ENCODE results near the gene HIPK4. TPM values are rescaled to one million over a fixed set of nuclear protein-coding genes. Genes with fewer than 3 reads are reported as not detected.

HIPK4 gene
- polyA plus RNA-seq, 2 of the 4 experiments (the other 2 are of a cell fraction), result 0.18 to 0.25 TPM

Small RNAs within 50 kb of the gene (small RNA-seq; reads per million reads assigned to genes)
- gene MIR6796, result 0 reads per million in 6 experiments
- 0 reads per million in 6 experiments for gene RF00019

Other genes with a start within 250 kb of the HIPK4 start
- gene MAP3K10, start 198.8 kb downstream of the HIPK4 start, polyA plus RNA-seq (2011; rRNA removed), result 6.0 and 6.6 TPM in 2 replicates
- 15.0 to 21.0 TPM (median 19.5 TPM) in 3 replicates for gene MAP3K10, start 198.8 kb downstream of the HIPK4 start, polyA plus RNA-seq (2017; fragmentation: RNase III; extraction: RNeasy Plus Mini Kit Qiagen cat#74134 plus additional on column Dnase treatment)
- gene TTC9B, start 171.8 kb downstream of the HIPK4 start, polyA plus RNA-seq (2011; rRNA removed), result not detected in 2 replicates
- gene TTC9B, start 171.8 kb downstream of the HIPK4 start, polyA plus RNA-seq (2017; fragmentation: RNase III; extraction: RNeasy Plus Mini Kit Qiagen cat#74134 plus additional on column Dnase treatment), result 0.04 TPM in 1 of 3 replicates, not detected in the others
- 0.10 and 0.17 TPM in 2 replicates for gene CCNP, start 163.5 kb downstream of the HIPK4 start, polyA plus RNA-seq (2011; rRNA removed)
- gene CCNP, start 163.5 kb downstream of the HIPK4 start, polyA plus RNA-seq (2017; fragmentation: RNase III; extraction: RNeasy Plus Mini Kit Qiagen cat#74134 plus additional on column Dnase treatment), result 0.13 to 0.16 TPM (median 0.15 TPM) in 3 replicates
- gene AKT2, start 104.8 kb downstream of the HIPK4 start, polyA plus RNA-seq (2011; rRNA removed), result 159 and 180 TPM in 2 replicates
- 125 to 136 TPM (median 132 TPM) in 3 replicates for gene AKT2, start 104.8 kb downstream of the HIPK4 start, polyA plus RNA-seq (2017; fragmentation: RNase III; extraction: RNeasy Plus Mini Kit Qiagen cat#74134 plus additional on column Dnase treatment)
- 32.8 and 39.8 TPM in 2 replicates for gene C19orf47, start 41.8 kb downstream of the HIPK4 start, polyA plus RNA-seq (2011; rRNA removed)
- 22.1 to 25.7 TPM (median 25.2 TPM) in 3 replicates for gene C19orf47, start 41.8 kb downstream of the HIPK4 start, polyA plus RNA-seq (2017; fragmentation: RNase III; extraction: RNeasy Plus Mini Kit Qiagen cat#74134 plus additional on column Dnase treatment)
- gene PLD3, start 41.5 kb downstream of the HIPK4 start, polyA plus RNA-seq (2011; rRNA removed), result 290 and 350 TPM in 2 replicates
- gene PLD3, start 41.5 kb downstream of the HIPK4 start, polyA plus RNA-seq (2017; fragmentation: RNase III; extraction: RNeasy Plus Mini Kit Qiagen cat#74134 plus additional on column Dnase treatment), result 215 to 283 TPM (median 265 TPM) in 3 replicates
- 1.5 and 1.6 TPM in 2 replicates for gene PRX, start 23.2 kb upstream of the HIPK4 start, polyA plus RNA-seq (2011; rRNA removed)
- 1.3 to 1.8 TPM (median 1.8 TPM) in 3 replicates for gene PRX, start 23.2 kb upstream of the HIPK4 start, polyA plus RNA-seq (2017; fragmentation: RNase III; extraction: RNeasy Plus Mini Kit Qiagen cat#74134 plus additional on column Dnase treatment)
- gene SERTAD1, start 35.8 kb upstream of the HIPK4 start, polyA plus RNA-seq (2011; rRNA removed), result 10.0 and 10.7 TPM in 2 replicates
- 12.5 to 14.9 TPM (median 13.6 TPM) in 3 replicates for gene SERTAD1, start 35.8 kb upstream of the HIPK4 start, polyA plus RNA-seq (2017; fragmentation: RNase III; extraction: RNeasy Plus Mini Kit Qiagen cat#74134 plus additional on column Dnase treatment)
- 40.2 and 41.7 TPM in 2 replicates for gene SERTAD3, start 54.2 kb upstream of the HIPK4 start, polyA plus RNA-seq (2011; rRNA removed)
- 35.5 to 41.2 TPM (median 39.7 TPM) in 3 replicates for gene SERTAD3, start 54.2 kb upstream of the HIPK4 start, polyA plus RNA-seq (2017; fragmentation: RNase III; extraction: RNeasy Plus Mini Kit Qiagen cat#74134 plus additional on column Dnase treatment)
- 202 and 241 TPM in 2 replicates for gene BLVRB, start 75.6 kb upstream of the HIPK4 start, polyA plus RNA-seq (2011; rRNA removed)
- gene BLVRB, start 75.6 kb upstream of the HIPK4 start, polyA plus RNA-seq (2017; fragmentation: RNase III; extraction: RNeasy Plus Mini Kit Qiagen cat#74134 plus additional on column Dnase treatment), result 280 to 298 TPM (median 296 TPM) in 3 replicates
- 1.4 and 2.2 TPM in 2 replicates for gene SPTBN4, start 76.8 kb upstream of the HIPK4 start, polyA plus RNA-seq (2011; rRNA removed)
- 1.2 to 2.0 TPM (median 1.4 TPM) in 3 replicates for gene SPTBN4, start 76.8 kb upstream of the HIPK4 start, polyA plus RNA-seq (2017; fragmentation: RNase III; extraction: RNeasy Plus Mini Kit Qiagen cat#74134 plus additional on column Dnase treatment)
- 75.2 and 79.7 TPM in 2 replicates for gene SHKBP1, start 186.7 kb upstream of the HIPK4 start, polyA plus RNA-seq (2011; rRNA removed)
- gene SHKBP1, start 186.7 kb upstream of the HIPK4 start, polyA plus RNA-seq (2017; fragmentation: RNase III; extraction: RNeasy Plus Mini Kit Qiagen cat#74134 plus additional on column Dnase treatment), result 94.9 to 128 TPM (median 123 TPM) in 3 replicates
- 23.1 and 32.0 TPM in 2 replicates for gene LTBP4, start 211.2 kb upstream of the HIPK4 start, polyA plus RNA-seq (2011; rRNA removed)
- gene LTBP4, start 211.2 kb upstream of the HIPK4 start, polyA plus RNA-seq (2017; fragmentation: RNase III; extraction: RNeasy Plus Mini Kit Qiagen cat#74134 plus additional on column Dnase treatment), result 37.7 to 51.1 TPM (median 43.2 TPM) in 3 replicates